A673 (cell line): ENCODE data around the gene RFTN1.

Source experiments
- EZH2 ChIP-seq: fragments of 200-600 bp; sonication (generic); IDR thresholded peaks from 2 replicates; pipeline ENCODE4 v1.6.1; 2017; ENCODE audit warnings: borderline replicate concordance, low read depth, mild to moderate bottlenecking, mixed read lengths, antibody characterized with exemption, low read length; ENCODE audit not compliant: poor library complexity, severe bottlenecking
- TF ChIP-seq, protein P1 (sequence below): fragments of 300-800, 200-600 bp; sonication (generic); conservative IDR thresholded peaks from 2 replicates; pipeline ENCODE4 v1.5.1; 2017; ENCODE audit warnings: low read depth, mild to moderate bottlenecking, antibody characterized with exemption, low read length, moderate library complexity, mixed read lengths

DNA sequence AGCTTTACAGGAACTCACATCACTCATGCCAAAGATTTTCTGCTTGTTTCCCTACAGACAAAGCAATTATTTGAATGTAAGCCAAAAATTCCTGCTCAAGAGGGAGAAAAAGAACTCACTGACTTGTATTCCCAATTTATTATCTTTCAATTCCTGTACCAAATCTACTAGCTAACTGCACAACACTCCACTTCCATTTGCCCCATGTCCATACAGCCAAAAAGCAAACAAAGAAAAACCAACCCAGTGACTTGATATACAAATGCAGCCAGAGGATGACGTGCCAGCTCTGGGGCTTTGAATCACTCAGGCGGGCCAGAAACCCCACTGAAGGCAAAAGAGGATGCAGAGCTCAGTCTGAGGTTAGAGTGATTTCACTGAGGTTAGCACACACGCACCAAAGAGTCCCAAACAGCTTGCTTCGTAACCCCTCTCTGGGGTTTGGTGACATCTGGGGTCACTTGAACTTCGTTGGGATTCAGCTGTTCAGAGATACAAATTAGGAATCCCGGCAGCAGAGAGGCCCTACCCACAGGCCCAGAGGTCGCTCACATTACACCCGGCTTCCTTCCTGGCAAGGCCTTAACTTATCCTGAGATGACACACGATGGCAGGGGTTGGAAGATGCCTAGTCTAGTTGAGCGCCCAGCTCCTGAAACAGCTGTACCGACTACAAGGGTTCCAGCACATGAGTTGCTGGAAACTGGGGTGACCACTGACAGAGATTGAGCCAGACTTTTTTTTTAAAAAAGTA, 1.6 kb downstream of the RFTN1 start:
- TF ChIP-seq, protein P1, sequence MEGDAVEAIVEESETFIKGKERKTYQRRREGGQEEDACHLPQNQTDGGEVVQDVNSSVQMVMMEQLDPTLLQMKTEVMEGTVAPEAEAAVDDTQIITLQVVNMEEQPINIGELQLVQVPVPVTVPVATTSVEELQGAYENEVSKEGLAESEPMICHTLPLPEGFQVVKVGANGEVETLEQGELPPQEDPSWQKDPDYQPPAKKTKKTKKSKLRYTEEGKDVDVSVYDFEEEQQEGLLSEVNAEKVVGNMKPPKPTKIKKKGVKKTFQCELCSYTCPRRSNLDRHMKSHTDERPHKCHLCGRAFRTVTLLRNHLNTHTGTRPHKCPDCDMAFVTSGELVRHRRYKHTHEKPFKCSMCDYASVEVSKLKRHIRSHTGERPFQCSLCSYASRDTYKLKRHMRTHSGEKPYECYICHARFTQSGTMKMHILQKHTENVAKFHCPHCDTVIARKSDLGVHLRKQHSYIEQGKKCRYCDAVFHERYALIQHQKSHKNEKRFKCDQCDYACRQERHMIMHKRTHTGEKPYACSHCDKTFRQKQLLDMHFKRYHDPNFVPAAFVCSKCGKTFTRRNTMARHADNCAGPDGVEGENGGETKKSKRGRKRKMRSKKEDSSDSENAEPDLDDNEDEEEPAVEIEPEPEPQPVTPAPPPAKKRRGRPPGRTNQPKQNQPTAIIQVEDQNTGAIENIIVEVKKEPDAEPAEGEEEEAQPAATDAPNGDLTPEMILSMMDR, result no peak
- no peak for TF ChIP-seq EZH2
